AG09319 (cell line): ENCODE measurements around the gene HAVCR2.

Source experiments
- DNase-seq: peaks from one replicate; pipeline ENCODE4 v3.0.0-alpha.2; 2010; ENCODE audit warnings: low read depth; ENCODE audit errors: extremely low read depth
- TF ChIP-seq, protein P1 (sequence below): IDR thresholded peaks from 2 replicates; pipeline ENCODE4 v1.5.1; 2011; ENCODE audit warnings: low read depth, mild to moderate bottlenecking, inconsistent platforms, low read length, moderate library complexity

The HAVCR2 gene

DNA sequence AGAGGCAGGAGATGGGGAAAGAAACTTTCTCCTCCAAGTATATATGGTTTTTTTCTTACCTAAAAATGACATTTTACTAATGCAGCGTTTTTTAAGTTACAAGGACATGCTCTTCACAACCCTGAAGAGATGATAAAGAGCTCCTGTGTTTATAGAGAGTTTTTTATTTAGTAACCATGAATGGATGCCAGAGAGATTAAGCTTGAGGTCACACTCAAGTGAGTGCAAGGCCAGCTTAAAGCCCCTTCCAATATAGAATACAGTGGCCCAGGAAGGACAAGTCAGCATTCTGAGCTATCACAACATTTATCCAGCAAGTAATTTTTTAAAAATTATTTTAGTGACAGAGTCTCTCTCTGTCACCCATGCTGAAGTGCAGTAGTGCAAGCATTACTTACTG is 6.7 kb upstream of the HAVCR2 start:
- TF ChIP-seq, protein P1, sequence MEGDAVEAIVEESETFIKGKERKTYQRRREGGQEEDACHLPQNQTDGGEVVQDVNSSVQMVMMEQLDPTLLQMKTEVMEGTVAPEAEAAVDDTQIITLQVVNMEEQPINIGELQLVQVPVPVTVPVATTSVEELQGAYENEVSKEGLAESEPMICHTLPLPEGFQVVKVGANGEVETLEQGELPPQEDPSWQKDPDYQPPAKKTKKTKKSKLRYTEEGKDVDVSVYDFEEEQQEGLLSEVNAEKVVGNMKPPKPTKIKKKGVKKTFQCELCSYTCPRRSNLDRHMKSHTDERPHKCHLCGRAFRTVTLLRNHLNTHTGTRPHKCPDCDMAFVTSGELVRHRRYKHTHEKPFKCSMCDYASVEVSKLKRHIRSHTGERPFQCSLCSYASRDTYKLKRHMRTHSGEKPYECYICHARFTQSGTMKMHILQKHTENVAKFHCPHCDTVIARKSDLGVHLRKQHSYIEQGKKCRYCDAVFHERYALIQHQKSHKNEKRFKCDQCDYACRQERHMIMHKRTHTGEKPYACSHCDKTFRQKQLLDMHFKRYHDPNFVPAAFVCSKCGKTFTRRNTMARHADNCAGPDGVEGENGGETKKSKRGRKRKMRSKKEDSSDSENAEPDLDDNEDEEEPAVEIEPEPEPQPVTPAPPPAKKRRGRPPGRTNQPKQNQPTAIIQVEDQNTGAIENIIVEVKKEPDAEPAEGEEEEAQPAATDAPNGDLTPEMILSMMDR: no peak
- no peak for DNase-seq

DNA sequence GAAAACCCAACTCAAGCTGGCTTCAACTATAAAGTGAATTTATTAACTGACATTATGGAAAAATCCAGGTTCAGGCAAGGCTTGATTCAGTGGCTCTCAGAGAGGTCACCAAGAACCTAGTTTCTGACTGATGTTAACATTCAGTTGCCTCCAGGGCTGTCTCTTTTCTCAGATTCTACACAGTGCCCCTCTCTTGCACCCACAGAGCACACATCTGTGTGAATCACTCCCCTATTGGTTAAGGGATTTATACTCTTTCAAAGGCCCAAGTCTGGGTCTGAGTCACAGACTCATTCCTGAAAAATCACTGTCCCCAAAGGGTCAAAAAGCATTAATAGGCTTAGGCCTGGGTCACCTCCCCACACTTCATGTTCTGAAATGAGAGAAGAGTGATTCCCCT is 6.2 kb upstream of the HAVCR2 start:
- TF ChIP-seq, protein P1: no peak
- DNase-seq: no peak

DNA sequence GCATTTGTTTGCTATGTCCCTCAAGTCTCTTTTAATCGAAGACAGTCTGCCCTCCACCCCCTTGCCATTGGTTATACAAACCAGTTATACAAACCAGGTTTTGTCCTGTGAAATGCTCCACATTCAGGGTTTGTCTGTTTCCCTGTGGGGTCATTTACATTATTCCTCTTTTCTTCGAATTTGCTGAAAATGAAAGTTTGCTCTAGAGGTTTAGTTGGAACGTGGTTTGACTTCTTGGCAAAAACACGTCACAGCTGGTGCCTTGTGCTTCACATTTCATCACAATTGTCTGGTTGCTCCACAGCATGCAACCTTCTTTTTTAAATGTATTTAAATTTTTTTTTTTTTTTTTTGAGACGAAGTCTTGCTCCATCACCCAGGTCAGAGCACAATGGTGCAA is 4.2 kb upstream of the HAVCR2 start:
- TF ChIP-seq, protein P1: no peak
- no peak for DNase-seq

- TF ChIP-seq, protein P1: no peak
- no peak for DNase-seq
These were observed 900 bp upstream of the HAVCR2 start for GRCh38 chr5:157109744-157110143.

- TF ChIP-seq, protein P1: no peak
- no peak for DNase-seq
These were observed 1.3 kb downstream of the HAVCR2 start for GRCh38 chr5:157107508-157107907.

GRCh38 chr5:157106630-157107461 is 2.0 kb downstream of the HAVCR2 start:
- TF ChIP-seq, protein P1: no peak
- no peak for DNase-seq

DNA sequence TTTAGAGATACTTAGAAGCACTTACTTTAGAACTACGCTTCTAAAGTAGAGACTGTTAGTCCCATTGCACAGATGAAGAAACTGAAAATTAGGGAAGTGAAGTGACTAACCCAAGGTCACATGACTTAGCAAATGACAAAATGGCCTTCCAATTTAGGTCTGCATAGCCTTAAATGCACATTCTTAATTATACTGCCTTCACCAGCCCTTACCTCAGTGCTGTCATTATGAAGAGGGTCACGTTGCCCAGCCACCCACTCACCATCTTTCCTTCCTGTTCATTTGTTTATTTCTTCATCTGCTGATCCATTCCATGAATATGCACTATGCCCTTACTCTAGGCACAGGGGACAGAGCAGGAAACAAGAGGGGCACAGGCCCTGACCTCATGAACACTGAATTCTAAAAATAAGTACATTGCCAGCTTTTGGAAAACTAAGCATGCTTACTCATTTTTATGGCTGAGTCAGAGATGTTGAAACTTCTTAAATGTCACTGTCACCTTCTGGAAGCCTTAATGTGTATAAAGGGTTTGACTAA is 8.6 kb downstream of the HAVCR2 start:
- DNase-seq: no peak
- TF ChIP-seq, protein P1: no peak; the same call in 1 of the 2 replicates
